GM12878 (cell line): Measurements from ENCODE around the gene RNF41.
"Not testable (repeated sequence)": the region's sequence is repeated elsewhere in the genome, so short reads cannot be mapped to it uniquely, and the experiment has no call there.

Experiments used
- CTCF ChIP-seq, 3 experiments: IDR thresholded peaks in 2 of 3; conservative IDR thresholded peaks in 1 of 3; 2 replicates each; pipeline ENCODE4 v1.5.1; 2011; ENCODE audit warnings: low read depth in 3 of 3, low read length in 3 of 3, mild to moderate bottlenecking in 3 of 3, control low read depth in 2 of 3, moderate library complexity in 2 of 3, inconsistent platforms in 1 of 3, mixed read lengths in 1 of 3; ENCODE audit not compliant: control insufficient read depth in 2 of 3, insufficient read depth in 1 of 3; ENCODE audit errors: extremely low read depth in 1 of 3
- POLR2A ChIP-seq: IDR thresholded peaks from 2 replicates; pipeline ENCODE4 v1.6.1; 2011; ENCODE audit warnings: low read depth, mild to moderate bottlenecking, low read length
- SIN3A ChIP-seq: IDR thresholded peaks from 2 replicates; pipeline ENCODE4 v1.6.1; 2012; ENCODE audit warnings: low read depth, low read length, improper control_type of control experiment
- SUPT20H ChIP-seq: IDR thresholded peaks from 2 replicates; pipeline ENCODE4 v1.6.1; 2011; ENCODE audit warnings: low read depth, mild to moderate bottlenecking, low read length, moderate library complexity, borderline replicate concordance; ENCODE audit not compliant: control insufficient read depth
- ZBED1 ChIP-seq: IDR thresholded peaks from 2 replicates; pipeline ENCODE4 v1.6.1; 2016; ENCODE audit warnings: borderline replicate concordance

- TF ChIP-seq CTCF (IDR thresholded peaks at IDR 0.05 in 2 of 3, conservative IDR thresholded peaks at IDR 0.05 in 1 of 3; ENCODE audit: control insufficient read depth in 2 of 3, extremely low read depth in 1 of 3, insufficient read depth in 1 of 3, low read depth in 3 of 3, low read length in 3 of 3); SUPT20H; POLR2A; ZBED1; SIN3A: not testable (repeated sequence)
Measured at GRCh38 chr12:56156464-56157200, 65.1 kb downstream of the RNF41 start.
